Measurements from ENCODE around the gene RNF13.

RNF13 gene

DNA sequence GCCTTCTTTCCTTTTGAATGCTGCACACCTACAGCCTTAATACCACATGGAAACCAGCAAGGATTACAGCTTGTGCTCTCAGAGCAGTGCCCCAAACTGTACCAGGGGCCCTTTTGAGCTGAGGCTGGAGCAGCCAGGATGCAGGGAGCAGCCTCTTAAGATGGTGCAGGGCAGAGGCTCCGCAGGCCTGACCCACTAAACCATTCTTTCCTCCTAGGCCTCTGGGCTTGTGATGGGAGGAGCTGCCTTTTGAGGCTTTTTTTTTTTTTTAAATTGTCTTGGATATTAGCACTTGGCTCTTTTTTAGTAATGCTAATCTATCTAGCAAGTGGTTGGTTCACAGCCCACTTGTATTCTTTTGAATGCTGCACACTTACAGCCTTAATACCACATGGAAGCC is 120.0 kb downstream of the RNF13 start:
- no peak for TF ChIP-seq EZH2phosphoT487 (conservative IDR thresholded peaks at IDR 0.05; ENCODE audit: low read length)
- TF ChIP-seq, protein P1, sequence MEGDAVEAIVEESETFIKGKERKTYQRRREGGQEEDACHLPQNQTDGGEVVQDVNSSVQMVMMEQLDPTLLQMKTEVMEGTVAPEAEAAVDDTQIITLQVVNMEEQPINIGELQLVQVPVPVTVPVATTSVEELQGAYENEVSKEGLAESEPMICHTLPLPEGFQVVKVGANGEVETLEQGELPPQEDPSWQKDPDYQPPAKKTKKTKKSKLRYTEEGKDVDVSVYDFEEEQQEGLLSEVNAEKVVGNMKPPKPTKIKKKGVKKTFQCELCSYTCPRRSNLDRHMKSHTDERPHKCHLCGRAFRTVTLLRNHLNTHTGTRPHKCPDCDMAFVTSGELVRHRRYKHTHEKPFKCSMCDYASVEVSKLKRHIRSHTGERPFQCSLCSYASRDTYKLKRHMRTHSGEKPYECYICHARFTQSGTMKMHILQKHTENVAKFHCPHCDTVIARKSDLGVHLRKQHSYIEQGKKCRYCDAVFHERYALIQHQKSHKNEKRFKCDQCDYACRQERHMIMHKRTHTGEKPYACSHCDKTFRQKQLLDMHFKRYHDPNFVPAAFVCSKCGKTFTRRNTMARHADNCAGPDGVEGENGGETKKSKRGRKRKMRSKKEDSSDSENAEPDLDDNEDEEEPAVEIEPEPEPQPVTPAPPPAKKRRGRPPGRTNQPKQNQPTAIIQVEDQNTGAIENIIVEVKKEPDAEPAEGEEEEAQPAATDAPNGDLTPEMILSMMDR (IDR thresholded peaks at IDR 0.05; ENCODE audit: insufficient read depth, low read length, poor library complexity, severe bottlenecking) = no peak

DNA sequence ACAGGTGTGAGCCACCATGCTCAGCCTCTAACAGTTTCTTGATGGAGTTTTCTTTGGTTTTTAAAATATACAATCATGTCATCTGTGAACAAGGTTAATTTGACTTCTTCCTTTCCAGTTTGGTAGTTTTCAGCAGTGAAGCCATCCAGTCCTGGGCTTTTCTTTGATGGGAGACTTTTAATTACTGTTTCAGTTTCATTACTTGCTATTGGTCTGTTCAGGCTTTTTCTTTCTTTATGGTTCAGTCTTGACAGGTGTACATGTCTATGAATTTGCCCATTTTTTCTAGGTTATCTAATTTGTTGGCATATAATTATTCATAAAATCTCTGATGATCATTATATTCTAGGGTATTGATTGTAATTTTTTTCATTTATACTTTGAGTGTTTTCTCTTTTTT is 120.8 kb downstream of the RNF13 start:
- H3K9me2 ChIP-seq (replicated peaks; ENCODE audit: insufficient read depth, low read length) = no peaks in the 10 kb centered on the region
- H3K4me2 ChIP-seq (ENCODE audit: low read depth, low read length, poor library complexity, severe bottlenecking) = no peak overlapping the region
- peaks cover 6% of the 10 kb centered on the region; the same call in 1 of the 2 replicates for H3K79me2 ChIP-seq (ENCODE audit: insufficient read depth, low read length)
- no peak overlapping the region for H2AFZ ChIP-seq (ENCODE audit: low read depth, low read length, severe bottlenecking)
- TF ChIP-seq, protein P1 (IDR thresholded peaks at IDR 0.05; ENCODE audit: insufficient read depth, low read length, poor library complexity, severe bottlenecking) = no peak
- no peak for TF ChIP-seq EZH2phosphoT487 (conservative IDR thresholded peaks at IDR 0.05; ENCODE audit: low read length)
- H4K20me1 ChIP-seq (ENCODE audit: low read depth, low read length) = no peaks in the 10 kb centered on the region
- peaks cover 3% of the 10 kb centered on the region; the same call in 1 of the 2 replicates for H3F3A ChIP-seq (ENCODE audit: insufficient read depth)
- peaks cover 4% of the 10 kb centered on the region; the same call in 1 of the 2 replicates for H3K36me3 ChIP-seq (ENCODE audit: low read length)
- no peaks in the 10 kb centered on the region for H3K27me3 ChIP-seq (ENCODE audit: low read length)
- no peak overlapping the region for H3K27ac ChIP-seq (ENCODE audit: low read depth, low read length)
- H3K4me3 ChIP-seq (ENCODE audit: insufficient read depth, low read length, poor library complexity, severe bottlenecking) = no peak overlapping the region
- no peaks in the 10 kb centered on the region; the same call in 1 of the 2 replicates for H3K9me3 ChIP-seq (ENCODE audit: insufficient read depth, low read length)
- no peak overlapping the region for H3K9ac ChIP-seq (ENCODE audit: low read length)

More for the DNA sequence above, 120.0 kb downstream of the RNF13 start:
- H3F3A ChIP-seq (ENCODE audit: insufficient read depth) = peaks cover 3% of the 10 kb centered on the region; the same call in 1 of the 2 replicates
- H2AFZ ChIP-seq (ENCODE audit: low read depth, low read length, severe bottlenecking) = no peak overlapping the region
- H3K27me3 ChIP-seq (ENCODE audit: low read length) = no peaks in the 10 kb centered on the region
- no peaks in the 10 kb centered on the region for H3K9me2 ChIP-seq (replicated peaks; ENCODE audit: insufficient read depth, low read length)
- no peak overlapping the region for H3K4me3 ChIP-seq (ENCODE audit: insufficient read depth, low read length, poor library complexity, severe bottlenecking)
- H4K20me1 ChIP-seq (ENCODE audit: low read depth, low read length) = no peaks in the 10 kb centered on the region
- H3K36me3 ChIP-seq (ENCODE audit: low read length) = peaks cover 4% of the 10 kb centered on the region; the same call in 1 of the 2 replicates
- H3K9ac ChIP-seq (ENCODE audit: low read length) = no peak overlapping the region
- H3K4me2 ChIP-seq (ENCODE audit: low read depth, low read length, poor library complexity, severe bottlenecking) = no peak overlapping the region
- no peaks in the 10 kb centered on the region; the same call in 1 of the 2 replicates for H3K9me3 ChIP-seq (ENCODE audit: insufficient read depth, low read length)
- H3K79me2 ChIP-seq (ENCODE audit: insufficient read depth, low read length) = peaks cover 6% of the 10 kb centered on the region; the same call in 1 of the 2 replicates
- H3K27ac ChIP-seq (ENCODE audit: low read depth, low read length) = no peak overlapping the region

DNA sequence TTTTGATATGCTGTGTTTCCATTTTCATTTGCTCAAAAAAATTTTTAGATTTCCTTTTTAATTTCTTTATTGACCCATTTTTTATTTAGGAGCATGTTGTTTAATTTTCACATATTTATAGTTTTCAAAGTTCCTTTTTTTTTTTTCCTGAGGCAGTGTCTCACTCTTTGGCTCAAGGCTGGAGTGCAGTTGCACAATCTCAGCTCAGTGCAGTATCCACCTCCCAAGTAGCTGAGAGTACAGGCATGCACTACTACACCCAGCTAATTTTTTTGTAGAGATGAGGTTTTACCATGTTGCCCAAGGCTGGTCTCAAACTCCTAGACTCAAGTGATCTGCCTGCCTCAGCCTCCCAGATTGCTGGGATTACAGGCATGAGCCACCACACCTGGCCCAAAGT is 121.5 kb downstream of the RNF13 start:
- Histone ChIP-seq H3K9me2 (replicated peaks; ENCODE audit: insufficient read depth, low read length) (no peaks in the 10 kb centered on the region), H3K27ac (ENCODE audit: low read depth, low read length) (no peak overlapping the region), H3K4me2 (ENCODE audit: low read depth, low read length, poor library complexity, severe bottlenecking) (no peak overlapping the region), H2AFZ (ENCODE audit: low read depth, low read length, severe bottlenecking) (no peak overlapping the region), H3K9ac (ENCODE audit: low read length) (no peak overlapping the region), H3F3A (ENCODE audit: insufficient read depth) (peaks cover 3% of the 10 kb centered on the region; the same call in 1 of the 2 replicates), H3K9me3 (ENCODE audit: insufficient read depth, low read length) (no peaks in the 10 kb centered on the region; the same call in 1 of the 2 replicates), H3K79me2 (ENCODE audit: insufficient read depth, low read length) (peaks cover 6% of the 10 kb centered on the region; the same call in 1 of the 2 replicates), H4K20me1 (ENCODE audit: low read depth, low read length) (no peaks in the 10 kb centered on the region), H3K27me3 (ENCODE audit: low read length) (no peaks in the 10 kb centered on the region), H3K4me3 (ENCODE audit: insufficient read depth, low read length, poor library complexity, severe bottlenecking) (no peak overlapping the region), H3K36me3 (ENCODE audit: low read length) (peaks cover 4% of the 10 kb centered on the region; the same call in 1 of the 2 replicates)
- TF ChIP-seq EZH2phosphoT487 (conservative IDR thresholded peaks at IDR 0.05; ENCODE audit: low read length) = no peak
- TF ChIP-seq, protein P1 (IDR thresholded peaks at IDR 0.05; ENCODE audit: insufficient read depth, low read length, poor library complexity, severe bottlenecking) = no peak
